Fibroblast of skin of left quadriceps (primary cell): ENCODE results near the gene TMEM273.

Experiments used
- DNase-seq, 2 experiments: peaks; one replicate each; pipeline ENCODE4 v3.0.0-alpha.2; 2013; ENCODE audit warnings: low read depth in 2 of 2

The TMEM273 gene

DNA sequence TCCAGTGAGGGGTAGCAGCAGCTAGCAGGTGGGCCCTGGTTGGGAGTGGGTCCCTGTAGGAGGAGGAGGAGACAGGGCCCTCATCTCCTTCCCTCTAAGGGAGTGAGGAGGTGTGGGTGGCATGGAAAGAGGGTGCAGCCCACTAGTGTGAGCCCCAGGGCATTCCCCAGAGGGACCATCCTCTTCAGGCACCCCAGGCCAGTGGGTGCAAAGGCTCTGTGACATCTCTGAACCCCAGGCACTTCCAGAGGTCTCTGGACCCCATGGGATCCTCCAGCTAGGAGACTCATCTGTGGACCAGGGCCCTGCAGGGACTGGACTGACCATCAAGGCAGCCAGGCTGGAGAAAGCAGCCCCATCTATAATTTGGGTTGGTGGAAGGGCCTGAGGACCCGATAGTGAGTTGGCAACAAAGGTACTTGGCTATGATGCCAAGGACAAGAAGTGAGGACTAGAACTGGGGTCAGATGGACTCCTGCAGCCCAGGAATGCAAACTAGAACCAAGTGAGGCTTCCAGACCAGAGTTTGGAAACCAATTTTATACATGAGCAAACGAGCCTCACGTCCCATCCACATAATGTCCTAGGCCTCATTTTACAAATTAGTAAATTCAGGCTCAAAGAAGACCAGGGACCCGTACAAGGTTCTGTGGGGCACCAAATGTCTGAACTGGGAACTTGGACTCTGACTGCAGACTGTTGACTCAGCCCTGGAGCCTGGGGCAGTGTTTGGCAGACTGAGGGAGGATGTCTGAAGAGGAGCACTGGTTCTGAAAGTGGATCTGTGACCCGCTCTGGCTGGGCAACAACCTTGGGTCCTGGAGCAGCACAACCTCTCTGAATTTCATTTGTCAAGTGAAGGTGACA lies 71.4 kb downstream of the TMEM273 start:
- no peak for DNase-seq

GRCh38 chr10:49115796-49116508 lies 72.2 kb downstream of the TMEM273 start:
- DNase-seq = no peak

DNA sequence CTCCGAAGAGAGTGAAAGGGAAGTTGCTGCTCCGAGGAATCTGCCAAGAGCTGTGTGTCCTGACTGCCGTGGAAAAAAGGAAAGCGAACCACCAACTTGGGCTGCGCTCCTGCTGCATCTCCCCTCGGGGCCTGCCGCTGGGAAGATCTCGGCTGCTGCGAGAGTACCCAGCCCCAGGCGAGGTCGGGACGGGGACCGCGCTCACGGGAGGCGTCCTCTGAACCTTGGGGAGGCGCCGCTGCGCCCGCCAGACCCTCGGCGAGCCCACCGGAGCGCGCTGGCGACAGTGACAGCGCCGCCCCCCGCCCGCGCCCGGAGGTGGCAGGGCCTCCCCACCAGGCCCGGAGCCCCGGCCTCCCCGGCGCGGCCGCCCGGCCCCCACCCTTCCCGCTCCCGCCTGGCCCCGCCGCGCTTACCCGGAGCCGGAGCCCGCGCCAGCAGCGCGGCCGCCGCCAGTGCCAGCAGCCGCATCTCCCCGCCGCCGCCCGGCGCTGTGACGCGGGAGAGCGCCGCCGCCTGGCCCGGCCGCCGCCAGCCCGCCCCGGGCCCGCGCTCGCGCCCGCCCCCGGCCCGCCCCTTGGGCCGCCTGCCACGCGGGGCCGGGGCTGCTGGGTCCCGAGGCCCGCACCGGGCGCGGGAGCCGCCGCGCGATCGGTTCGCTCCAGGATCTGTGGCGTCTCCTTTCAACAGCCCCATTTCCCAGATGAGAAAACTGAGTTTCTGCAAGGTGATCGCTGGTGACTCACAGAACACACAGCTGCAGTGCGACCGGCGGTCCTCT lies 73.0 kb downstream of the TMEM273 start, which contains the start of gene VSTM4:
TSS of gene VSTM4 (minus strand) at position 508 of the 781 bp plus-strand sequence. CDS start at position 471, 37 bp downstream.
- peak; percentile 20 to 24 for DNase-seq

GRCh38 chr10:49114718-49115014 lies 73.5 kb downstream of the TMEM273 start:
- no peak for DNase-seq

- no peak for DNase-seq
These were observed 74.5 kb downstream of the TMEM273 start for GRCh38 chr10:49113741-49114141.

- DNase-seq = no peak
These were observed 75.3 kb downstream of the TMEM273 start for GRCh38 chr10:49112851-49113250.

DNA sequence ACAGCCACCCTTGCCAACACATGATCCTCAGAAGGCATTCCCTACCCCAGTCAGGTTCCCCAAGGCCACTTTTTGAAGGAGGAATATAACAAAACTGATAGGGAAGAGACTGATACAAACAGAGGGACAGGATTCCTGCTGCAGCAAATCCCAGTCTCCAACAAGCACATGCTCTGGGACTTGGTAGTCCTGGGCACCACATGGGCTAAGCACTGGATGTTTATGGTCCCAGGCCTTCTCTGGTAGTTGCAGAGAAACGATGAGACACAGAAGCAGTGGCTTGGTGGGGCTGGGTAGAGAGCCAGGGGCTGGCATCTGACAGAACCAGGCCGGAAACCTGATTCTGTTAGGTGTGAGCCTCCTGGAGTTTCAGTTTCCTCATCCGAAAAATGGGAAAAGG lies 76.1 kb downstream of the TMEM273 start:
- DNase-seq = no peak

DNA sequence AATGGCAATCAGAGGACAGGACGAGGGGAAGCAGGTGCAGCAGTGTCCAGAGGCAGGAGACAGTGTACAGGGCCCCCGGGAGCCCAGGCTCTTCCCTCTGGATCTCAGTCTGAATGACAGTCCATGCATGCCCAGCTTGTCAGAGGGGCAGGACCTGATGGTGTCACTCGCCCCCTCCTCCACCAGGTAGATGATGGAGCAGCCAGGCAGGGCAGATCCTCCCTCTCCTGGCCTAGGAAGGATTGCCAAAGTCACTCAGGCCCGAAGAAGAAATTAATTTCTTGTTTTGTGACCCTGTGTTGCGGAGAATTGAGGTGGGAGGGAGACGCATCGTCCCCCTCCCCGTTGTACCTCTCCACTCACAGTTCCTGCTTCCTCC lies 76.9 kb downstream of the TMEM273 start:
- no peak for DNase-seq

- DNase-seq = no peak
These were observed 77.4 kb downstream of the TMEM273 start for GRCh38 chr10:49110684-49111319.

GRCh38 chr10:49109669-49110340 lies 78.4 kb downstream of the TMEM273 start:
- DNase-seq = peak; percentile 80

DNA sequence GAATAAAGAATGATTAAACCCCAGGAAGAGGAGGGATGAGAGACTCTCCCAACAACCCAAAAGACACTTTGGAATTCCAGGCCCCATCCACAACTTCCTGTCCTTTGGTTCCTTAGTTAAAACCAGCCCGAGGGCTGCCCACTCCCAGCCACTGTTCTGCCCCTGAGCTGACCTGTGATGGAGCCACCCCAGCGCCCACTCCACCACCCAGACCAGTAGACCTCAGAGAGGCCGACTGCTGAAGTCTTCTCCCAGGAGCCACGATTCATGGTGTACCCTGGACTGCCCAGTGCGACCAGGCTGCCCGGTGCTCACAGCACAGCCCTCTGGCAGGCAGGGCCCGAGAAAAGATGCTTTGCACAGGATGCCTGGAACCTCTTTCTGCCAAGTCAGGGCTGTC lies 79.5 kb downstream of the TMEM273 start:
- DNase-seq = no peak

DNA sequence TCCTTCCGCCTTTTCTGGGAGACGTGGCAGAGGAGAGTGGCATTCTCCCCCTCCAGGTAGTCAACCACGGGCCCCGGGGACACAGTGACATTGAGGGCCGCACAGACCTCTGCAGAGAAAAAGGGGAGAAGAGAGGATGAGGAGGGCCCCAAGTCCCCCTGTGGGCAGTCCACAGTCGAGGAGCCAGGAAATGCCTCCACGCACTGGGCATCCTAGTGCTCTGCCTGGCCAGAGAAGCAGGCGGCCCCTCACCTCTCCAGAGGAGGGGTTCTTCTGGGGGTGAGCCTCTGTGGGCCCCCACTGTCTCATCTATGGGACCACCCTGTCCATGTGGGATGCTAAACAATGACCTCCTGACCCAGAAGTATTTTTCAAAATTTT lies 80.3 kb downstream of the TMEM273 start:
- DNase-seq = no peak

DNA sequence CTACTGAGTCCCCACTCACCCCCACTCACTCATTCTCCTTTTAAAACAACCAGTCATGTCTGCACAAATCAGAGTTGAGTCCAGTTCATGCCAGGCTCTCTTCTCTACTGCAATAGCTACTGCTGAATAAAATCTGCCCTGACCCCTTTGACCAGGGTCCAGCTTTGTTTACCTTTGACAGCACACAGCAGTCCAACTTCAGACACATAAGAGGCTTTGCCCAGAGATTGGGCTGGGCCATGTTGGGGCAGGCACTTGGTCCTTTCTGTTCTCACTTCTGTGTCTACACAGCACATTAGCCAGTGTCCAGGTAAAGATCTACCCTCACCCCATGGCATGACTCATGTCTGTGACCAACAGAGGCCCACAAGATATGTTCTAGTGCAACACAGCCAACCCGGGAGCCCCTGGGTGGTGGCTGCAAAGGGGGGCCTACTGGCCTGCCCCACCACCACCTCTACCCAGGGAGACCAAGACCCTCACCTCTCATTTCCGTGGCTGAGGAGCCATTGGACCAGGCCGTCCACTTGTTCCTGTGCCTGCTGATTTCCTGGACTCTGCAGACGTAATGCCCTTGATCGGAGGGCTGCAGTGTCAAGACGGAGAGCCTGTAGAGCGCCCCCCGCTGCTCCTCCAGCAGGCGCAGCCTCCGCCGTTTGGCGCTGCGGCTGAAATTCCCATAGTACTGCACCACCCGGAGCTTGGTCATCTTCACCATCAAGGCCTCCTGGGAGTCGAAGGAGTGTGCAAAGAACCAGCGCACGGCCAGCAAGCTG lies 80.9 kb downstream of the TMEM273 start:
- no peak for DNase-seq

DNA sequence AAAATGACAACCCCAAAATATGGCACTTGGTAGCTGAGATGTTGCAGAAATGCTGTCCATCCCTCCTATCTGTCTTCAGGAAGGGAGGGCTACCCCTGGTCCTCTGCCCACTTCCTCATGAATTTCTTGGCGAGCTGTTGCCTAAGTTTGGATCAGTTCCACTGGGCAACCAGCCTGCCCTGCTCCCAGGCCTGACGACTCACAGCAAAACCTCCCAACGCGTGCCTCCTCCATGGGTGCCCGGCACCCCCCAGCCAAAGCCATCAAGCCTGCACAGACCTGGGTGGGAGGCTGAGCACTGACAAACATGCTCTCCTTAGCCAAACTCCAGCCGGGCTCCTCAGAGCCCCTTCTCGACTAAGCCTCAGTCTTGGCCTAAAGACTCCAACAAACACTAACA lies 81.7 kb downstream of the TMEM273 start:
- no peak for DNase-seq

DNA sequence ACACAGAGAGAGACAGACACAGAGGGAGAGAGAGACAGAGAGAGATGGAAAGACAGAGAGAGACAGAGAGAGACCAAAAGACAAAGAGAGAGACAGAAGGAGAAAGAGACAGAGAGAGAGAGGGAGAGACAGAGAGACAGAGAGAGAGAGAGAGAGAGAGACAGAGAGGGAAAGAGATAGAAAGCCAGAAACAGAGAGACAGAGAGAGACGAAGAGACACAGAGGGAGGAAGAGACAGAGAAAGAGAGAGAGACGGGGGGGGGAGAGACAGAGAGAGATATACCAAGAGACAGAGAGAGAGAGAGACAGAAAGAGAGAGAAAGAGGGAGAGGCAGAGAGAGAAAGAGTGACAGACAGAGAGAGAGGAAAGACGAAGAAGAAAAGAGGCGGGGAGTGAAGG lies 83.1 kb downstream of the TMEM273 start:
- no peak for DNase-seq
